Natural killer cell (primary cell): ENCODE measurements around the gene FGFRL1. TPM values are rescaled to one million over a fixed set of nuclear protein-coding genes. Genes with fewer than 3 reads are reported as not detected.

Experiments
- ATAC-seq, 3 donors: fragments of 150-1000 bp in 2 of 3; fragments of 200-7000 bp in 1 of 3; cut with Tn5 transposase; 1 replicate in 1 of 3; 2 replicates in 2 of 3; pipeline ENCODE4 v1.10.0; 2021; ENCODE audit warnings: mild to moderate bottlenecking in 2 of 3, moderate library complexity in 2 of 3
- DNase-seq, 2 donors: peaks; one replicate each; pipeline versions ENCODE4 v3.0.0 to v3.0.0-alpha.2; 2013 to 2021; ENCODE audit warnings: mixed read lengths in 1 of 2
- H3K27ac ChIP-seq: one replicate; pipeline ENCODE4 v1.5.1; 2013; ENCODE audit warnings: mild to moderate bottlenecking, low read length
- H3K27me3 ChIP-seq: one replicate; pipeline ENCODE4 v1.6.1; 2013; ENCODE audit warnings: low read length; ENCODE audit not compliant: control insufficient read depth, insufficient read depth
- H3K36me3 ChIP-seq: one replicate; pipeline ENCODE4 v1.6.1; 2013; ENCODE audit warnings: low read length; ENCODE audit not compliant: control insufficient read depth, insufficient read depth
- H3K4me1 ChIP-seq: one replicate; pipeline ENCODE4 v1.6.1; 2013; ENCODE audit warnings: low read length; ENCODE audit not compliant: control insufficient read depth, insufficient read depth
- H3K4me3 ChIP-seq: one replicate; pipeline ENCODE4 v1.5.1; 2013; ENCODE audit warnings: low read length
- H3K9me3 ChIP-seq: one replicate; pipeline ENCODE4 v1.6.1; 2013; ENCODE audit warnings: low read length; ENCODE audit not compliant: control insufficient read depth, insufficient read depth
- H3K27ac Mint-ChIP-seq, 2 donors: one replicate each; pipeline ENCODE4 v1.8.0; 2022; ENCODE audit warnings: mild to moderate bottlenecking in 2 of 2, mixed read lengths in 2 of 2, moderate library complexity in 1 of 2
- H3K27me3 Mint-ChIP-seq, 2 donors: one replicate each; pipeline ENCODE4 v1.8.0; 2022; ENCODE audit warnings: low read depth in 2 of 2, mixed read lengths in 2 of 2
- H3K36me3 Mint-ChIP-seq: one replicate; pipeline ENCODE4 v1.8.0; 2022; ENCODE audit warnings: mixed read lengths
- H3K4me1 Mint-ChIP-seq, 2 donors: one replicate each; pipeline ENCODE4 v1.8.0; 2022; ENCODE audit warnings: mixed read lengths in 2 of 2
- H3K4me3 Mint-ChIP-seq: one replicate; pipeline ENCODE4 v1.8.0; 2022; ENCODE audit warnings: mild to moderate bottlenecking, moderate library complexity, mixed read lengths
- H3K9me3 Mint-ChIP-seq, 2 donors: one replicate each; pipeline ENCODE4 v1.8.0; 2022; ENCODE audit warnings: mixed read lengths in 2 of 2
- CTCF ChIP-seq: fragments of 200-600 bp; IDR thresholded peaks from one replicate; pipeline ENCODE4 v1.8.0; 2022; ENCODE audit warnings: antibody characterized with exemption
- WGBS: methylation state at CpG from one replicate; pipeline ENCODE4 v1.1.7; 2013; ENCODE audit warnings: missing lambda C conversion rate; ENCODE audit not compliant: insufficient coverage; 5-methylcytosine and 5-hydroxymethylcytosine counted together
- intact Hi-C: fragments of 100-400 bp; cut with micrococcal nuclease; formaldehyde crosslinking; loops from one replicate; pipeline ENCODE4 v1.14.2; 2022
- total RNA-seq, 4 donors: library from RNA; stranded (reverse); fragments of 120-200 nt in 1 of 4; gene quantifications; one replicate each; pipeline versions ENCODE4 v1.2.3 to v1.2.4, GENCODE V29; 2013 to 2022

Gene FGFRL1
- total RNA-seq, 3 donors from 2014 or later (not counting 1 experiment from before 2014, with no cell fraction given) = 28.0 to 39.8 (median 32.5) TPM

- 88% methylated on average over 25 of the region's 25 CpGs for WGBS
Measured at GRCh38 chr4:1004557-1005485, 6.6 kb upstream of the FGFRL1 start.

GRCh38 chr4:1006856-1007255 lies 4.6 kb upstream of the FGFRL1 start:
- no peak for TF ChIP-seq CTCF
- no peak overlapping the region for H3K4me3 ChIP-seq
- no peak for ATAC-seq
- no peak overlapping the region for H3K27ac ChIP-seq
- intact Hi-C loops = loop anchor here (10.0 kb wide), 1 partner anchor 348 kb away; no protein-coding TSS in a partner anchor
- no peak for DNase-seq
- no peaks in the 10 kb centered on the region for H3K9me3 ChIP-seq
- peaks cover 25 to 26% of the 10 kb centered on the region in 2 donors for H3K27me3 Mint-ChIP-seq
- H3K4me1 ChIP-seq = peaks cover 19% of the 10 kb centered on the region
- H3K4me3 Mint-ChIP-seq = no peak overlapping the region
- no peaks in the 10 kb centered on the region for H3K36me3 ChIP-seq
- peaks cover 14% of the 10 kb centered on the region for H3K27me3 ChIP-seq
- peaks cover 7 to 15% of the 10 kb centered on the region in 2 donors for H3K4me1 Mint-ChIP-seq
- no peaks in the 10 kb centered on the region for H3K36me3 Mint-ChIP-seq
- 79% methylated on average over 5 of the region's 5 CpGs for WGBS
- no peaks in the 10 kb centered on the region for H3K9me3 Mint-ChIP-seq
- H3K27ac Mint-ChIP-seq = no peak overlapping the region

More at GRCh38 chr4:1004557-1005485, 6.6 kb upstream of the FGFRL1 start:
- Histone ChIP-seq H3K27ac (no peak overlapping the region), H3K36me3 (no peaks in the 10 kb centered on the region), H3K27me3 (peaks cover 20% of the 10 kb centered on the region), H3K4me1 (peaks cover 9% of the 10 kb centered on the region), H3K4me3 (no peak overlapping the region), H3K9me3 (no peaks in the 10 kb centered on the region)
- no peak for DNase-seq
- H3K27ac Mint-ChIP-seq = no peak overlapping the region
- no peaks in the 10 kb centered on the region for H3K9me3 Mint-ChIP-seq
- ATAC-seq = no peak
- peaks cover 25 to 28% of the 10 kb centered on the region in 2 donors for H3K27me3 Mint-ChIP-seq
- no peak overlapping the region for H3K4me3 Mint-ChIP-seq
- TF ChIP-seq CTCF = no peak
- no peaks in the 10 kb centered on the region for H3K36me3 Mint-ChIP-seq
- peaks cover 7 to 8% of the 10 kb centered on the region in 2 donors for H3K4me1 Mint-ChIP-seq
- intact Hi-C loops = loop anchor here (10.0 kb wide), 1 partner anchor 350 kb away; no protein-coding TSS in a partner anchor

GRCh38 chr4:1008840-1009541 lies 2.4 kb upstream of the FGFRL1 start:
- Mint-ChIP-seq H3K4me1 (peaks cover 7 to 15% of the 10 kb centered on the region in 2 donors), H3K36me3 (no peaks in the 10 kb centered on the region), H3K27me3 (peaks cover 23 to 25% of the 10 kb centered on the region in 2 donors), H3K9me3 (no peaks in the 10 kb centered on the region), H3K27ac (peak overlapping the region in 1 of 2 donors; percentile 79), H3K4me3 (peak overlapping the region; percentile 89)
- Histone ChIP-seq H3K4me1 (peaks cover 30% of the 10 kb centered on the region), H3K27me3 (peaks cover 8% of the 10 kb centered on the region), H3K36me3 (no peaks in the 10 kb centered on the region), H3K27ac (no peak overlapping the region), H3K4me3 (peak overlapping the region; percentile 61), H3K9me3 (no peaks in the 10 kb centered on the region)
- DNase-seq = peak; percentile 45 to 63
- intact Hi-C loops = loop anchor here (10.0 kb wide), 1 partner anchor 346 kb away; no protein-coding TSS in a partner anchor
- peak; percentile 10 for TF ChIP-seq CTCF
- peak; percentile 21 to 31 (median 29) for ATAC-seq
- 3% methylated on average over 36 of the region's 36 CpGs for WGBS
